Stimulated activated CD4-positive, alpha-beta T cell treated with anti-CD3 and anti-CD28 coated beads, TNF-alpha, amount 100 ng/mL, for 24 hours (primary cell): ENCODE data around the gene MS4A6E.
A peak's percentile ranks its signal among the peaks of the same experiment; 100 is the strongest.
"Not testable (repeated sequence)": the region's sequence is repeated elsewhere in the genome, so short reads cannot be mapped to it uniquely, and the experiment has no call there.

ENCODE experiments used
- DNase-seq, 3 experiments: peaks; one replicate each; pipeline ENCODE4 v3.0.0-alpha.2; 2020; ENCODE audit warnings: low read depth in 3 of 3

The MS4A6E gene, protein sequence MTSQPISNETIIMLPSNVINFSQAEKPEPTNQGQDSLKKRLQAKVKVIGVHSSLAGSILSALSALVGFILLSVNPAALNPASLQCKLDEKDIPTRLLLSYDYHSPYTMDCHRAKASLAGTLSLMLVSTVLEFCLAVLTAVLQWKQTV

DNA sequence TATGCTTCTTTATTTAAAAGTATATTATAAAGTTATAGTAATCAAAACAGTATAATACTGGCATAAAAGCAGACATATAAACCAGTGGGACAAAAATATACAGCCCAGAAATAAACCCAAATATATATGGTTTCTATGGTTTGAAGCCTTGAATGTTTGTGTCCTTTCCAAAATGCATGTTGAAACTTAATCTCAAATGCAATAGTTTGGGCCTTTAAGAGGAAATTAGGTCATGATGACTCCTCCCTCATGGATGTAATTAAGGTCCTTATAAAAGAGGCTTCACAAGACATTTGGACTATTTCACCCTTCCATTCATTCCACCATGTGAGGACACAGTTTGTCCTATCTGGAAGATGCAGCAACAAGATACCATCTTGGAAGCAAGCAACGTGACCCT lies at the start of gene MS4A6E:
MS4A6E (plus strand) TSS at position 301 of the 400 bp plus-strand sequence. CDS start 7,641 bp downstream, outside the sequence.
- no peak for DNase-seq

DNA sequence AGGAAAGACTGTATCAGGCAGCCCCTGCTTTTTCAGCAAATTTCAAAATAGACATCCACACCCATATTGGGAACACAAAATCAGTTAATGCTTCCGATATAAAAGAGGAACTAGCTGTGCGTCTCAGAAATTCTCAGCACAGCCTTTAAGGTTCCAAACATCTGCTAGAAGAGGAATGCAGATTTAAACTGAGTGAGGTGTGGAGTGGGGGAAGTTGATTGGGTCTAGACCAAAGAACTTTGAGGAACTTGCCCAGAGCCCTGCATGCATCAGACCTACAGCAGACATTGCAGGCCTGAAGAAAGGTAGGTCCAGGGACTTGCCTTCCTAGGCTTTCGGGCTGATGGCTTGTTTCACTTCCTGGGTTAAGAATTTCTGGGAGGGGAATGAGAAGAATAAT lies 46.6 kb upstream of the MS4A6E start, which contains the start of gene MS4A4A:
MS4A4A (plus strand) TSS at position 255 of the 400 bp plus-strand sequence; CDS start at position 265, 10 bp downstream.
- no peak for DNase-seq

DNA sequence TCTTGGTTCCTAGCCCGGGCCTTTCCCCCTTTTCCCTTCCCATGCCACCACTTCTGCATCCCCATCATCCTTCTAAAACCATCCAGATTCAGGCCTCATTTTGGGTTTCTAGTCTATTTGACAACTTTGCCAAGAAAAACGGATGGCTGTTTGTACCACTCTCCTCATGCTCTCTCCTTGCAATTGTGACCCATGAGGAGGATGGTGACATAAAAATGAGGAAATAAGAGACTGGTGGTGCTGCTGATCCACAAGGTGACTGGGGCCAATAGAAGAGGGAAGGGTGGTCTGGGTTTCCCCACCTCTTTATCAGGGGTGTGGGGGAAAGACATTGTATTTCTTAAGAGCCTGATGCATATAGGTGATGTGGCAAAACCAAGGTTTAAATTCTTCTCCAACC lies 45.6 kb upstream of the MS4A6E start:
- DNase-seq, result no peak

DNA sequence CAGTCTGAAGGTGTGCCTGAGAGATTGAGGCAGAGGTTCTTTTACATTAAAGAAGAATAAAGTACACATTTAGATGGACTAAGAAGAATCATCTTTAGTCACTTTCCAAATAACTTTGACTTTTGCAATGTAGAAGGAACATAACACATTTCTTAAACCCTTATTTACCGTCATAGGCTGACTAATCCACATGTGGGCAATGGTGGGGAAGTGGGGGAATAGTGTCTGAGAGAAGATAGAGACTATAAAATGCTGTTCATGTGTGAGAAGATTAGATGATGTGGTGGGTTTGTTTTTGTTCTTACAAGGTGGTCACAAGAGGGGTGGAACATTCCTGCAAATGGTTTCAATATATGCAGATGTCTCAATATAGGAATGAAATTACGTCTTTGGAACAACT lies 44.8 kb upstream of the MS4A6E start:
- no peak for DNase-seq

DNA sequence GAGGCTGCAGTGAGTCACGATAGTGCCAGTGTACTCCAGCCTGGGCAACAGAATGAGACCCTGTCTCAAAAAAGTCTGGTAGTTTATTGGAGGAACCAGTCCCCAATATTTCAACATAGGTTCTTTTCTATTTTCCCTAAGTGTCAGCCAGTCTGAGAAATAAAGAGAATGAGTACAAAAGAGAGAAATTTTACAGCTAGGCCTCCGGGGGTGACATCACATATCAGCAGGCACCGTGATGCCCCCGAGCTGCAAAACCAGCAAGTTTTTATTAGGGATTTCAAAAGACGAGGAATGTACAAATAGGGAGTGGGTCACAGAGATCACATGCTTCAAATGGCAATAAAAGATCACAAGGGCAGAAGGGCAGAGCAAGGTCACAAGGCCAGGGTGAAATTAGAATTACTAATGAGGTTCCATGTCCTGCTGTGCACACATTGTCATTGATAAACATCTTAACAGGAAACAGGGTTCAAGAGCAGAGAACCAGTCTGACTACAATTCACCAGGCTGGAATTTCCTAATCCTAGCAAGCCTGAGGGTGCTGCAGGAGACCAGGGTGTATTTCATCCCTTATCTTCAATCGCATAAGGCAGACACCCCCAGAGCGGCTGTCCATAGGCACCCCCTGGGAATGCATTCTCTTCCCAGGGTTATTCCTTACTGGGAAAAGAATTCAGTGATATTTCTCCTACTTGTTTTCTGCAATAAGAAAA lies 41.5 kb upstream of the MS4A6E start:
- DNase-seq, result not testable (repeated sequence)

DNA sequence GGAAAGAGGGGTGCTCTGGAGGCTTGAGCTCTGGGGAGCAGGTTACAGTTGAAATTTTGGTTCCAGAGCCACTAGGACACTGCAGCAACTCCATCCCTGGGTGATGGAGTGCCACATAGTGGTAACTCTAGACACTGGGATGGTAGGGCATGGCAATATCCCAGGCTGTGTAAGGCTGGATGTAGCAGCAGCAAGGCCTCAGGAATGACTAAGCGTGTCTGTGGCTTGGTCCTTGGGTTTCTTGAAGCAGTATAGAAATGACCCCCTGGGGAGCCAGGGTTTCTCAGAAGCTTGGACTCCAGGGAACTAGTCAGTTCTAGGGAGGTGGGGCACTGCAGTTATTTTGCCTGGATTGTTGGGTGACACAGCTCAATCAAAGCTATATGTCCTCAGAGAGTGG lies 38.5 kb upstream of the MS4A6E start:
- no peak for DNase-seq

DNA sequence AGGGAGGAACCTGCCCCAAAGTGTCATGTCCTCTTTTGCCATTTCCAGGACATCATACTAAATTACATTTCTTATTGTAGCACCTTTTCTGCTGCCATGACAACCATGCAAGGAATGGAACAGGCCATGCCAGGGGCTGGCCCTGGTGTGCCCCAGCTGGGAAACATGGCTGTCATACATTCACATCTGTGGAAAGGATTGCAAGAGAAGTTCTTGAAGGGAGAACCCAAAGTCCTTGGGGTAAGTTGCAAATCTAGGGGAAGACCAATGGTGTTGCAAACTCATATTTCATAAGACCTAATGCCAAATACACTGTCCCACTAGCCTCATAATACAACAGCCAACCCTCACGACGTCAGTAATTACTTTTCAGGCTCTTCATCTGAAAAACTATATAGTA lies 34.9 kb upstream of the MS4A6E start:
- no peak for DNase-seq

DNA sequence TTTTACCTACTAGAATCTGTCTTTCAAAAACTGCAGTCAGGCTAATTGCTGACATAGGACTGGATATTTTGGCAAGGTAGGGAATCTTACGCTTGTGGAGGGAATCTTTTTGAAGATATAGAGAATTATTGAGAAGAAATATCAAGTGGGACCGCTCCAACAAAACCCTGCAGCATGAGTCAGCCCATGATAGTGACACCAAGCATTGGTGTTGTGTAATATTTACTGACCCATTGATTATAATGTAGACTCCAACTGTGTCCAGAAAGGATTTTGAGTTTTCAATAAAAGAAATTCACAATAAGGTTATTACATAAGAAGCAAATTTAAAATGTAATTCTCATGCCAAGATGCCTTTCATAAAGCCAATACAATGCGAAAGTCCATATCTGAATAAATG lies 25.9 kb upstream of the MS4A6E start:
- no peak for DNase-seq

DNA sequence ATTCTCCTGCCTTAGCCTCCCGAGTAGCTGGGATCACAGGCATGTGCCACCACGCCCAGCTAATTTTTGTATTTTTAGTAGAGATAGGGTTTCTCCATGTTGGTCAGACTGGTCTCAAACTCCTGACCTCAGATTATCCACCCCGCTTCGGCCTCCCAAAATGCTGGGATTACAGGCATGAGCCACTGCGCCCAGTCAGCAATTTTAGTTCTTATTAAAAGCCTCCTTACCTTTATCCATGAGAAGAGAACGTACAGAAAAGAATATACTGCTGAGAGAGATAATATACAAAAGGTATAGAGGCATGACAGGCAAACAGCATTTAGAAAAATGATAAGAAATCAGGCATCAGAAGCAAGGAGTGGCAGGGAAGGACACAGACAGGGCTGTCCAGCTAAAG lies 25.2 kb upstream of the MS4A6E start:
- DNase-seq, result not testable (repeated sequence)

DNA sequence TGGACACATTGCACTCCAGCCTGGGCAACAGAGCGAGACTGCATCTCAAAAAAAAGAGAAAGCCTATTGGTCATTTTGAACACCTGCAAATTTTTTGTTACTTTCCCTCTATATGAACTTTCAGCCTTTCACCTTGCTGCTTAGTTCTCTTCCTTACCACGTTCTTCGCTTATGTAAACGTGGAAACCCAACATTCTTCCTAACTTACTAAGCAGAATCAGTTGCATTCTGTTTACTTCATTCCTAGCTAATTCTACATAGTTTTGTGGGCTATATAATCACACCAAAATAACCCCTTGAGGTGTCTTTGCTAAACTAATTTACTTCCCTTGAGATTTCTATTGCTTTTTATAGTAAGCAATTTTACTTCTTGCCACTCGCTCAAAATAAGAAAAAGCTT lies 23.4 kb upstream of the MS4A6E start:
- DNase-seq, result no peak

DNA sequence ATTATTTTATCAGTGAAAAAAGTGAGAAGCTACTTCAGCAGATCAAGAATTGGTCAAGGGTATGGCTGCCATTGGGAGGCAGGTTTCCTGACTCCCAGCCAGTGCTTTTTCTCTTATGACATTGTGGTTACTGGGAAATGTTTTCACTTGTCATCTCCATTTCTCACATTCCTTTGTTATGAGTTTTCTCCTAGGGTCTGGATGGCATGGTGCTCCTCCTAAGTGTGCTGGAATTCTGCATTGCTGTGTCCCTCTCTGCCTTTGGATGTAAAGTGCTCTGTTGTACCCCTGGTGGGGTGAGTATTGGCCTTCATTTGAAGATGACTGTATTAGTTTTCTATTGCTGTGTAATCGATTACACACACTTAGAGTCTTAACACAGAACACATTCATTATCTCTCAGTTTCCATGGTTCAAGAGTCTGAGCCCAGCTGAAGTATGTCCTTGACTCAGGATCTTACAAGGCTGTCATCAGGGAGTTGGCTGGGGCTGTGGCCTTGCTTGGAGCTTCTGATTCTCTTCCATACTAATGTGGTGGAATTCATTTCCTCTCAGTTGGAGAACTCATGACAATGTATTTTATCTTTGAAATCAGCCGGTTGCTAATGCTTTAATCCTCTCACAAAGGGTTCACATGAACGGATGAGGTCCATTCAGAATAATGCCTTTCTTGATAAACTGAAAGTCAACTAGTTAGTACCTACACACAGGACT lies 21.0 kb upstream of the MS4A6E start:
- DNase-seq, result no peak

DNA sequence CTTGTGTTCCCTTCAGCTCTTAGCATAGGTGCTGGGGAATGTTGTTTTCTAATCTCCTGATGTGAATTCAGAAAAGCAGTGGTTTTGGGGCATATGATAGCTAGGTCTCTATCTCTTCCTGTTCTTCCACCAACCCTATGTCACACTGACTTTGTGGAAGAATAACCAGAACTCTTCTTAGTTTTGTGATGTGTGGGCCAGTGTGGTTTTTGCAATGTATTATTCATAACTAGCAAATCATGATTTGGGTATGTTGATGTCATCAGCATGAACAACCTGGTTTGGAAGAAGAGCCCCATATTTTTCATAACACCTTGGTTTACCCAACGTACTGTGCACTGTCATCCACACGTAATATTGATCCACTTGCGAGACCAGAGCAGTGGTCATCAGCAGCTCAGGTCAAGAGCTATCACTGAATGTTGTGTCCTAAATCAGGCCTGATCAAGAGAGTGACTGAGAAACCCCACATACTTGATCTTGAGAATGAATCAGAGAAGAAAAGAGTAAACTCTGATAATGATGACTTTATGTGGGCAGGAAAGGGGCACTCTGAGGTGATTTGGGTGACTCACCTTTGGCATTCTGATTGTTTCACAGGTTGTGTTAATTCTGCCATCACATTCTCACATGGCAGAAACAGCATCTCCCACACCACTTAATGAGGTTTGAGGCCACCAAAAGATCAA lies 19.4 kb upstream of the MS4A6E start:
- peak in 1 of 3 experiments; percentile 0 for DNase-seq

DNA sequence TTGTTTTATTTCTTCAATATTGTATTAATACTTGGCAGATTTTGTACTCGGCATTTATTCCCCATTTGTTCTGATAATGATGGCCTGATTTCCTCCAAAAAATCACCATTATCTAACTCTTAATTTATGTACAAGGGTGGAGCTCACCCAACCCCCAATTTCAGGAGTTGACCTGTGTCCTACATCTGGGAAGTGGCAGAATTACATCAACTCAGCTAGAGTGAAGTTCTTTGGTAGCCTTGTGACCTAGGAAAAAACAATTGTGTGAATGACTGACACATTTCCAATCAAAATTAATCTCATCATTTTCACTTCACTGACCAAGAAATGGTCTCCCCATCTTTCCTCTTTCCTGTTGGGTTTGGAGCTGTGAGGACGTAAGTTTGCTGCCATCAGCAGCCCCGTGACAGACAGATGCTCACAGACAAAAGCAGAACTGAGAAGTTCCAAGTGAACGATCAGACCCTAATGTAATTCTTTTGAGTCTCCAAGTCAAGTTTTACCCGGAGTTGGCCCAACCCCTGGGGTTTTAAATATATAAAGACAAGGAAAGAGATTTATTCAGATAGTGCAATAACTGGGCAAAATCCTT lies 16.6 kb upstream of the MS4A6E start:
- DNase-seq, result no peak

DNA sequence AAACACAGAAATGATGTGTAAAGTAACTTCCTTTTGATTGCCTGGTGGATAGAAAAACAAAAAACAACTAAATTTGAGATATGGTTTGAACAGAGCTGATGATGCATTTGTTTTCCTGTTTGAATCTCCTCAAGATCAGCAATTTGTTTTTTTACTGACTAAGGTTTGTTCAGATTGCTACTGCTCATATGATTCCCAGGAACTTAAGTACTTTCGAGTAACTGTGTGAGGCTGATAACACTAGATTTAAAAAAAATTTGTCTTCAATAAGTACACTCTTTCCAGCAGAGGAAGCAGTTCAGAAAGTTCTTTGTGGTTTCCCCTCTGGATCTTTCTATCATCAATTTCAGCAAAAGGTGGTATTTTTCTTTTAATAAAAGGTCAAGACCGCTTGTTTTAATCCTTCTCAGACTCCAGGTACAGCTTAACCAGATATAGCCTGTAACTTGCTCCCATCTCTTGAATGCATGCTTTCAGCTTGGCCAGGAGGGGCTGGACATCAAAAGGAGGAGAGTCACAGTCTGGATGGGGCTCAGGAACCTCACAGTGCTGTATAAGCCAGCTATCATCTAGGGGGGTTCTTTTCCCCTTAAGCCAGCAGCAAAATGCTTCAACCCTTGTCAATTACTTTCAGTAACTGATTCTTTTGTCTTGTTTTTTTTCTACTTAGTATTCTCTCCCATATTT lies 12.3 kb upstream of the MS4A6E start:
- no peak for DNase-seq

DNA sequence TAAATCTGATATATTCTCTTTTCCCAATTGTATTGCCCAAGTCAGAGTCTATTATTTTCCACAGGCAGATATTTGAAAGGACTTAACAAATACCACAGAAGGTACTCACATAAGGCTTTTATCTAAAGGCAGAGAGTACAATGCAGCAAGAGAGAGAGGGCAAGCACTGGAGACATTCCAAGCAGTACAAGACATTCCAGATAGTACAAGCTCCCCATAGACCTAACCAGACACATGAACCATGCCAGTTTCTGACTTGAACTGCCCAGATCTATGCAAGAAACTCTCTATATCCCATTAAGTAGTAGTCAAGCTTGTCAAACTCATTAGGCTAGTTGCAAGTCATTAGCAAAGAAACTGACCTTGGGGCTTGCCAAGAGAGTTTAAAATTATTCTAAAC lies 11.2 kb upstream of the MS4A6E start:
- DNase-seq, result no peak

DNA sequence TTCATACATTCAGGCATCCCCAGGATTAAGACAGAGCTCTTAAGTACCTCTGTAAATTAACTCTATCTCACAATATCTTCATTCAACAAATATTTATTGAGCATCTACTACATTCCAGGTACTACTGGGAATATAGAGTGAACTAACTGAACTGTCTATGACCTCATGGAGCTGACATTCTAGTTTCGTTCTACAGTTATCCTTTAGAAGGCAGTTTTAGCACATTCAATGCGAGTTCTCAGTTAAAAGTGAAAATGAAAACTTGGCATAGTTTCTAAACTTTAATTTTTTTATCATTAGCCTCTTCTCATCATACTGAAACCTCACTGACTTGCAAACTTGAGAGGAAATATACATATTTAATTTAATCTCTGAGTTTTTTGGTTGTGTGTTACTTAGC lies 10.7 kb upstream of the MS4A6E start:
- DNase-seq, result no peak

DNA sequence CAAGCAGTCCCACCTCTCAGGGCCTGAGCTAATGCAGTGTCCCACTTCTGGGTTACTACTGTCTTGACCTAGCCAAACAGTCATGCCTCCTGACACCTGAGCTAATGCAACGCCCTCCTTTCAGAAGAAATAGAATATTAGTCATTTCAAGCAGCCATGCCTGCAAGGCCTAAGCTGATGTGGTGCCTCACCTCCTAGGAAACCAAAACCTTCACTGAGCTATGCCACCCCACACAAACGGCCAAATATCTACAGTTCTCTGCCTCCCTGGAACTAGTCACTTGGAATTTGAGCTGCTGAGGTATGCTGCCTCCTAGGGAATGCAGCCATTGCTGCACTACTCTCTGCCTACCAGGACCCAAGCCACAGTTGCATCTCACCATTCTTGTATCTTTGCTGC lies 8.3 kb upstream of the MS4A6E start:
- DNase-seq, result no peak

DNA sequence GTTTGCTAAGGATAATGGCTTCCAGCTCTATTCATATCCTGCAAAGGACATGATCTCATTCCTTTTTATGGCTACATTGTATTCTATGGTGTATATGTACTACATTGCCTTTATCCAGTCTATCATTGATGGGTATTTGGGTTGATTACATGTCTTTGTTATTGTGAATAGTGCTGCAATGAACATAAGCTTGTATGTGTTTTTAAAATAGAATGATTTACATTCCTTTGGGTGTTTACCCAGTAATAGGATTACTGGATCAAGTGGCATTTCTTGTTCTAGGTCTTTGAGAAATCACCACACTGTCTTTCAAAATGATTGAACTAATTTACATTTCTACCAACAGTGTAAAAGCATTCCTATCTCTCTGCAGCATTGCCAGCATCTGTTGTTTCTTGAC lies 6.0 kb upstream of the MS4A6E start:
- no peak for DNase-seq

DNA sequence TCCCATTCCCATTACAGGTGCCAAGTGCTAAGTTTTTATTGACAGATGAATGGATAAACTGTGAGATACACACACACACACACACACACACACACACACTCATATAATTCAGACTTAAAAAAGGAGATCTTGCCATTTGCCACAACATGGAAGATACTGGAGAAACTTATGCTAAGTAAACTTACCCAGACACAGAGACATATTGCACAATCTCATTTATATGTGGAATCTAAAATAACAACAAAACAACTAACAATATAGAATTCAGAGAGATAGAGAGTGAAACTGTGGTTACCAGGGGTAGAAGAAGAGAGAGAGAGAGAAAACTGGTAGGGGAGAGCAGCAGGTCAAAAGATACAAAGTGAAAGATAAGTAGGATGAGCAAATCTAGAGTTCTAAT lies 1.4 kb downstream of the MS4A6E start:
- no peak for DNase-seq

DNA sequence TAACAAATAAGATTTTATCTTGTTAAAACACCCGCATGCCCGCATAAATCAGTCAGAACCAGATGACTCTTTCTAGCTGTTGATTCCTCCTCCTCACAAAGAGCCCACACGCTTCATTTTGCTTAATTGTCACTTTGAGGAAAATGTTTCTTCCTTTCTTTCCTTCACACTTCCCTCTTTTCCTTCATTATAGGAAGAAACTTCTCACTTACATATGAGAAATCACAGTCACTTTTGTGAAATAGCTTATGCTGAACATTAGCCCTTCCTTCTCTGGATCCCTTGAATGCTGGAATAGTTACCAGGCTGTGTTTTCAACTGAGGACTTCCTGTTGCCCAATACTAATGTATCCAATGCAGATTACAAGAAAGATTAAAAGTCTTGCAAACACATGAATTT lies 5.8 kb downstream of the MS4A6E start:
- no peak for DNase-seq

DNA sequence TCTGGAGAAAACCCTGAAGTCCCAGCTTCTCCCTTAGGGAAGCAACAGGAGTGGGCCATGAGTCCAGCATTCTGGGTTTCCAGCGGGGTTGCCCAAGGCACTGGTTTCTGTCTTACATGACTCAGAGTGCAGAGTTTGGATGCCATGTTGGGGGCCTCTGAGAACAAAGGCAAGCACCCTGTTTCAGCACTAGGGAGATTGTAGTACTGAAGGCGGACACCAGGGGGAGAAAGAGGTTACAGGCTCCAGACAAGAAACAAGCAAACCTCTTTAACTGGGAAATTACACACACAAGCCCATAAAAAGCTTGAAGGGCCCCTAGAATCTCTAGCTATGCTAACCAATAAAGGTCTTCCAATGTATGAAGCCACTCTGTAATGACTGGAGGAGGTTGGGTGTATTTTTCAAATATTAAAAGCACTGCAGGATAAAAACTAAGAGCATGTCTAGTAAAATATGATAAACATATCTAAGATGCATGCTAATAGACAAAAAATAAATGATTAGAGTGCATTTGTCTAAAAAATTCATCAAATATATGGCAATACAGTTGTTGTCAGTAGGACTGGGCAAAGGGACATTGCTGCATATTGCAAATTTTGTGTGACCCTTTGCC lies 7.1 kb downstream of the MS4A6E start:
- DNase-seq, result peak; percentile 36 to 52 (median 45)
